H9 (cell line): ENCODE results near the gene TMPRSS6. TPM values are rescaled to one million over a fixed set of nuclear protein-coding genes. Genes with fewer than 3 reads are reported as not detected.

ENCODE experiments used
- DNase-seq: peaks from one replicate; pipeline ENCODE4 v3.0.0-alpha.2; 2017
- H2AFZ ChIP-seq: one replicate; pipeline ENCODE4 v1.6.1; 2013; ENCODE audit warnings: mild to moderate bottlenecking, low read length, control low read depth, moderate library complexity
- H2AK5ac ChIP-seq: 2 replicates; pipeline ENCODE4 v1.6.1; 2013; ENCODE audit warnings: low read length, control low read depth, mixed read lengths; ENCODE audit not compliant: insufficient read length
- H2BK120ac ChIP-seq: one replicate; pipeline ENCODE4 v1.6.1; 2013; ENCODE audit warnings: low read depth, mild to moderate bottlenecking, low read length, control low read depth, inconsistent platforms; ENCODE audit not compliant: poor library complexity, severe bottlenecking
- H2BK12ac ChIP-seq: 2 replicates; pipeline ENCODE4 v1.6.1; 2013; ENCODE audit warnings: low read length, control low read depth, mixed read lengths, low read depth; ENCODE audit not compliant: insufficient read length
- H2BK15ac ChIP-seq: 2 replicates; pipeline ENCODE4 v1.6.1; 2013; ENCODE audit warnings: low read depth, low read length, control low read depth
- H2BK20ac ChIP-seq: one replicate; pipeline ENCODE4 v1.6.1; 2013; ENCODE audit warnings: low read depth, mild to moderate bottlenecking, low read length, control low read depth, inconsistent platforms; ENCODE audit not compliant: poor library complexity, severe bottlenecking
- H2BK5ac ChIP-seq: 2 replicates; pipeline ENCODE4 v1.6.1; 2013; ENCODE audit warnings: low read length, control low read depth, mixed read lengths; ENCODE audit not compliant: insufficient read length
- H3K14ac ChIP-seq: 2 replicates; pipeline ENCODE4 v1.6.1; 2013; ENCODE audit warnings: low read length, control low read depth; ENCODE audit not compliant: insufficient read depth
- H3K18ac ChIP-seq: 2 replicates; pipeline ENCODE4 v1.6.1; 2013; ENCODE audit warnings: low read depth, mild to moderate bottlenecking, mixed read lengths, low read length, control low read depth; ENCODE audit not compliant: insufficient read length
- H3K23ac ChIP-seq: 2 replicates; pipeline ENCODE4 v1.6.1; 2013; ENCODE audit warnings: low read length, control low read depth, mixed read lengths, low read depth; ENCODE audit not compliant: insufficient read length
- H3K23me2 ChIP-seq: 2 replicates; pipeline ENCODE4 v1.6.1; 2013; ENCODE audit warnings: low read depth, mild to moderate bottlenecking, mixed read lengths, low read length, control low read depth; ENCODE audit not compliant: insufficient read length, poor library complexity, severe bottlenecking
- H3K27ac ChIP-seq: 2 replicates; pipeline ENCODE4 v1.5.1; 2013; ENCODE audit warnings: low read length, control low read depth, mixed read lengths, low read depth; ENCODE audit not compliant: insufficient read length
- H3K27me3 ChIP-seq: 2 replicates; pipeline ENCODE4 v1.6.1; 2013; ENCODE audit warnings: low read length, control low read depth, inconsistent platforms; ENCODE audit not compliant: insufficient read depth
- H3K4ac ChIP-seq: 2 replicates; pipeline ENCODE4 v1.6.1; 2013; ENCODE audit warnings: low read depth, mild to moderate bottlenecking, control low read depth, inconsistent platforms, low read length, moderate library complexity
- H3K4me1 ChIP-seq: 2 replicates; pipeline ENCODE4 v1.6.1; 2013; ENCODE audit warnings: low read length, control low read depth, inconsistent platforms; ENCODE audit not compliant: insufficient read depth
- H3K4me2 ChIP-seq: 2 replicates; pipeline ENCODE4 v1.6.1; 2013; ENCODE audit warnings: low read length, control low read depth, mixed read lengths; ENCODE audit not compliant: insufficient read length, insufficient read depth
- H3K56ac ChIP-seq: 2 replicates; pipeline ENCODE4 v1.6.1; 2013; ENCODE audit warnings: low read depth, mild to moderate bottlenecking, mixed read lengths, low read length, control low read depth; ENCODE audit not compliant: insufficient read length
- H3K79me1 ChIP-seq: 2 replicates; pipeline ENCODE4 v1.6.1; 2013; ENCODE audit warnings: low read depth, mild to moderate bottlenecking, moderate library complexity, low read length, control low read depth, inconsistent platforms; ENCODE audit not compliant: insufficient read depth, poor library complexity, severe bottlenecking
- H3K79me2 ChIP-seq: 2 replicates; pipeline ENCODE4 v1.6.1; 2013; ENCODE audit warnings: low read length, control low read depth, inconsistent platforms; ENCODE audit not compliant: insufficient read depth
- H3K9ac ChIP-seq: 2 replicates; pipeline ENCODE4 v1.6.1; 2013; ENCODE audit warnings: low read length, control low read depth, mixed read lengths; ENCODE audit not compliant: insufficient read length; ENCODE audit errors: extremely low read depth
- H3K9me3 ChIP-seq: one replicate; pipeline ENCODE4 v1.6.1; 2013; ENCODE audit warnings: low read depth, low read length, inconsistent platforms; ENCODE audit not compliant: control insufficient read depth
- H3T11ph ChIP-seq: one replicate; pipeline ENCODE4 v1.6.1; 2013; ENCODE audit warnings: mild to moderate bottlenecking, low read length, control low read depth, inconsistent platforms
- H4K20me1 ChIP-seq: one replicate; pipeline ENCODE4 v1.6.1; 2013; ENCODE audit not compliant: control insufficient read depth, insufficient read length, insufficient read depth
- H4K5ac ChIP-seq: 2 replicates; pipeline ENCODE4 v1.6.1; 2013; ENCODE audit warnings: low read depth, mild to moderate bottlenecking, mixed read lengths, low read length, control low read depth; ENCODE audit not compliant: insufficient read length
- H4K8ac ChIP-seq: replicated peaks from 2 replicates; pipeline ENCODE4 v1.6.1; 2013; ENCODE audit warnings: low read length, control low read depth, mixed read lengths, low read depth; ENCODE audit not compliant: insufficient read length
- H4K91ac ChIP-seq: 2 replicates; pipeline ENCODE4 v1.6.1; 2013; ENCODE audit warnings: low read depth, mild to moderate bottlenecking, moderate library complexity, mixed read lengths, low read length, control low read depth; ENCODE audit not compliant: insufficient read length
- H3K27ac Mint-ChIP-seq, 3 experiments: 2 replicates in 2 of 3; 3 replicates in 1 of 3; pipeline ENCODE4 v1.8.0; 2020 to 2021; ENCODE audit warnings: mixed read lengths in 3 of 3, mild to moderate bottlenecking in 1 of 3, moderate library complexity in 1 of 3
- H3K27me3 Mint-ChIP-seq: 2 replicates; pipeline ENCODE4 v1.8.0; 2021; ENCODE audit warnings: low read depth, mild to moderate bottlenecking, moderate library complexity, mixed read lengths
- H3K36me3 Mint-ChIP-seq, 3 experiments: 2 replicates in 2 of 3; 3 replicates in 1 of 3; pipeline ENCODE4 v1.8.0; 2020 to 2021; ENCODE audit warnings: low read depth in 3 of 3, mixed read lengths in 3 of 3; ENCODE audit not compliant: insufficient read depth in 1 of 3
- H3K4me1 Mint-ChIP-seq, 2 experiments: 2 replicates each; pipeline ENCODE4 v1.8.0; 2020; ENCODE audit warnings: mixed read lengths in 2 of 2
- H3K4me3 Mint-ChIP-seq, 2 experiments: 2 replicates in 1 of 2; 3 replicates in 1 of 2; pipeline ENCODE4 v1.8.0; 2020 to 2021; ENCODE audit warnings: mild to moderate bottlenecking in 2 of 2, mixed read lengths in 2 of 2, moderate library complexity in 1 of 2
- H3K9me3 Mint-ChIP-seq, 2 experiments: 2 replicates in 1 of 2; 3 replicates in 1 of 2; pipeline ENCODE4 v1.8.0; 2020; ENCODE audit warnings: mild to moderate bottlenecking in 2 of 2, mixed read lengths in 2 of 2, moderate library complexity in 1 of 2
- CTCF ChIP-seq: fragments of 200-600 bp; sonication (generic); conservative IDR thresholded peaks from 3 replicates; pipeline ENCODE4 v1.8.0; 2021; ENCODE audit warnings: antibody characterized with exemption, mild to moderate bottlenecking
- WGBS: extraction: QIAGEN DNeasy Blood & Tissue Kit; methylation state at CpG from one replicate; pipeline ENCODE4 v1.1.7; 2013; ENCODE audit warnings: missing lambda C conversion rate, low lambda C conversion rate, mixed read lengths; ENCODE audit not compliant: insufficient read length; ENCODE audit errors: extremely low coverage; 5-methylcytosine and 5-hydroxymethylcytosine counted together
- total RNA-seq: library from RNA; stranded (reverse); gene quantifications from 2 replicates; pipeline ENCODE4 v1.2.1, GENCODE V29; 2021

The TMPRSS6 gene
- total RNA-seq, 1 experiment from 2014 or later: not detected

- H4K20me1 ChIP-seq: no peaks in the 10 kb centered on the region
- H4K8ac ChIP-seq: no peak overlapping the region
- no peak overlapping the region for H3K27ac Mint-ChIP-seq
- H3K4me1 Mint-ChIP-seq: peaks cover 5 to 18% of the 10 kb centered on the region in 2 experiments; a peak in 3 of 4 replicates
- no peak overlapping the region for H3K9ac ChIP-seq
- WGBS: no CpG with 5 or more reads among the region's 14 CpGs
- H3K56ac ChIP-seq: no peak overlapping the region
- H3K4ac ChIP-seq: no peak overlapping the region
- H3K9me3 Mint-ChIP-seq: 0 out of 5 replicates have a peak, but pooled peaks cover 0 to 2% of the 10 kb centered on the region in 2 experiments
- H3K23ac ChIP-seq: no peak overlapping the region
- no peaks in the 10 kb centered on the region for H3K9me3 ChIP-seq
- no peak overlapping the region for H3K4me3 Mint-ChIP-seq
- H3T11ph ChIP-seq: no peak overlapping the region
- no peak for DNase-seq
- H3K27me3 ChIP-seq: no peaks in the 10 kb centered on the region
- no peaks in the 10 kb centered on the region for H3K23me2 ChIP-seq
- no peaks in the 10 kb centered on the region for H3K79me1 ChIP-seq
- no peak overlapping the region for H4K5ac ChIP-seq
- H3K18ac ChIP-seq: no peak overlapping the region
- H2AK5ac ChIP-seq: no peak overlapping the region
- no peak overlapping the region for H3K4me2 ChIP-seq
- H2BK120ac ChIP-seq: no peak overlapping the region
- H3K27ac ChIP-seq: no peak overlapping the region
- H3K79me2 ChIP-seq: no peaks in the 10 kb centered on the region
- no peak overlapping the region for H2BK20ac ChIP-seq
- H3K36me3 Mint-ChIP-seq: peaks cover 0 to 2% (median 0%) of the 10 kb centered on the region in 3 experiments; a peak in 1 of 7 replicates
- H2BK5ac ChIP-seq: no peak overlapping the region
- no peak overlapping the region for H2BK15ac ChIP-seq
- TF ChIP-seq CTCF: no peak
- peaks cover 13% of the 10 kb centered on the region for H3K27me3 Mint-ChIP-seq
- no peak overlapping the region for H2AFZ ChIP-seq
- H4K91ac ChIP-seq: no peak overlapping the region
- H3K4me1 ChIP-seq: no peaks in the 10 kb centered on the region
- H3K14ac ChIP-seq: no peak overlapping the region
- no peak overlapping the region for H2BK12ac ChIP-seq
Observed at GRCh38 chr22:37129866-37130441, 20.4 kb upstream of the TMPRSS6 start.
